Endothelial cell of umbilical vein (primary cell): ENCODE data around the gene MEIS3. TPM values are rescaled to one million over a fixed set of nuclear protein-coding genes. Genes with fewer than 3 reads are reported as not detected.

Experiments used
- BruUV-seq: library from RNA; stranded (reverse); fragments of 400-500 nt; replicated peaks from 2 replicates; lab custom pipeline; 2021; lab: Mats Ljungman, UMichigan
- CTCF ChIA-PET: fragments of 300-600, 350-600 bp; sonication (Branson Sonifier 250); formaldehyde crosslinking; loops from one replicate; lab custom pipeline; 2021; ENCODE audit warnings: antibody characterized with exemption, inconsistent platforms; lab: Charles Lee
- POLR2A ChIA-PET: fragments of 300-600, 350-600 bp; sonication (Branson Sonifier 250); formaldehyde crosslinking; loops from one replicate; lab custom pipeline; 2021; ENCODE audit warnings: antibody characterized with exemption, inconsistent platforms; lab: Charles Lee
- DNase-seq: peaks from one replicate; pipeline ENCODE4 v3.0.0-alpha.2; 2011; ENCODE audit warnings: low read depth, low spot score
- FAIRE-seq: peaks from 2 replicates; lab custom pipeline; 2011; peaks lifted over from hg19 to GRCh38; lab: Jason Lieb, UNC
- H2AFZ ChIP-seq: 2 replicates; pipeline ENCODE4 v1.6.0; 2012; ENCODE audit warnings: low read depth, low read length, control low read depth, inconsistent platforms
- H3K27ac ChIP-seq: 2 replicates; pipeline ENCODE4 v1.5.1; 2011; ENCODE audit warnings: low read depth, mild to moderate bottlenecking, control low read depth, low read length, moderate library complexity; ENCODE audit not compliant: insufficient read depth
- H3K27me3 ChIP-seq, 2 experiments: 2 replicates each; pipeline versions ENCODE4 v1.6.0 to v1.6.1; 2011; ENCODE audit warnings: low read length in 2 of 2, mixed read lengths in 1 of 2; ENCODE audit not compliant: control insufficient read depth in 2 of 2, insufficient read depth in 2 of 2
- H3K36me3 ChIP-seq, 2 experiments: 2 replicates in 1 of 2; 3 replicates in 1 of 2; pipeline ENCODE4 v1.5.1; 2011; ENCODE audit warnings: low read length in 2 of 2, mild to moderate bottlenecking in 1 of 2, moderate library complexity in 1 of 2; ENCODE audit not compliant: control insufficient read depth in 2 of 2, insufficient read depth in 2 of 2; ENCODE audit errors: extremely low read depth in 1 of 2
- H3K4me1 ChIP-seq: 3 replicates; pipeline ENCODE4 v1.5.1; 2011; ENCODE audit warnings: mild to moderate bottlenecking, low read length; ENCODE audit not compliant: control insufficient read depth, insufficient read depth; ENCODE audit errors: extremely low read depth
- H3K4me2 ChIP-seq: 2 replicates; pipeline ENCODE4 v1.6.1; 2011; ENCODE audit warnings: low read length, control low read depth, mixed read lengths; ENCODE audit not compliant: insufficient read depth
- H3K4me3 ChIP-seq, 3 experiments: fragments of 200-600 bp in 1 of 3; sonication (generic), shearing (Covaris generic) in 1 of 3; replicated peaks in 1 of 3; 2 replicates each; pipeline ENCODE4 v1.5.1; 2011 to 2016; ENCODE audit warnings: control low read depth in 3 of 3, low read length in 3 of 3, mild to moderate bottlenecking in 2 of 3, inconsistent platforms in 1 of 3, low read depth in 1 of 3, moderate library complexity in 1 of 3; ENCODE audit not compliant: insufficient read depth in 1 of 3
- H3K79me2 ChIP-seq: 2 replicates; pipeline ENCODE4 v1.6.0; 2012; ENCODE audit warnings: low read length, inconsistent platforms; ENCODE audit not compliant: control insufficient read depth, insufficient read depth
- H3K9ac ChIP-seq: replicated peaks from 2 replicates; pipeline ENCODE3; 2011; ENCODE audit warnings: low read length, control low read depth; ENCODE audit not compliant: insufficient read depth; ENCODE audit errors: extremely low read depth
- H3K9me1 ChIP-seq: replicated peaks from 3 replicates; pipeline ENCODE4 v1.6.0; 2011; ENCODE audit warnings: mild to moderate bottlenecking, low read length; ENCODE audit not compliant: control insufficient read depth, insufficient read depth; ENCODE audit errors: extremely low read depth
- H3K9me3 ChIP-seq: replicated peaks from 2 replicates; pipeline ENCODE4 v1.5.1; 2012; ENCODE audit warnings: low read length, inconsistent platforms; ENCODE audit not compliant: control insufficient read depth, insufficient read depth
- H4K20me1 ChIP-seq: replicated peaks from 2 replicates; pipeline ENCODE3; 2011; ENCODE audit warnings: mild to moderate bottlenecking, low read length; ENCODE audit not compliant: control insufficient read depth, insufficient read depth; ENCODE audit errors: extremely low read depth
- EZH2 ChIP-seq: IDR thresholded peaks from 2 replicates; pipeline ENCODE4 v1.6.1; 2012; ENCODE audit warnings: borderline replicate concordance, low read depth, mild to moderate bottlenecking, moderate library complexity, low read length, inconsistent platforms; ENCODE audit not compliant: severe bottlenecking
- FOS ChIP-seq: IDR thresholded peaks from 2 replicates; pipeline ENCODE4 v1.6.1; 2011; ENCODE audit warnings: mild to moderate bottlenecking, low read length, moderate library complexity, borderline replicate concordance; ENCODE audit not compliant: insufficient read depth
- GATA2 ChIP-seq: IDR thresholded peaks from 2 replicates; pipeline ENCODE4 v1.7.0; 2011; ENCODE audit warnings: low read depth, mild to moderate bottlenecking, moderate library complexity, mixed read lengths, low read length; ENCODE audit not compliant: insufficient read length, insufficient read depth
- JUN ChIP-seq: IDR thresholded peaks from 2 replicates; pipeline ENCODE4 v1.6.1; 2011; ENCODE audit warnings: borderline replicate concordance, low read depth; ENCODE audit not compliant: insufficient read length, insufficient read depth
- MYC ChIP-seq: IDR thresholded peaks from one replicate; pipeline ENCODE4 v1.6.1; 2011; ENCODE audit warnings: mild to moderate bottlenecking, low read depth, low read length
- POLR2A ChIP-seq: IDR thresholded peaks from 2 replicates; pipeline ENCODE4 v1.6.1; 2012; ENCODE audit warnings: low read depth, mild to moderate bottlenecking, control low read depth, low read length
- POLR2AphosphoS5 ChIP-seq: IDR thresholded peaks from 2 replicates; pipeline ENCODE4 v1.6.1; 2012; ENCODE audit warnings: low read depth, mild to moderate bottlenecking, control low read depth, low read length, moderate library complexity; ENCODE audit not compliant: insufficient read depth
- dilution Hi-C: fragments of 300-500 bp; cut with MboI; formaldehyde crosslinking; loops from one replicate; pipeline ENCODE4 v1.15.0; 2019; ENCODE audit warnings: low sequenced_read_pairs; ENCODE audit not compliant: extremely low pct_ligation_motif_present
- intact Hi-C: fragments of 100-400 bp; cut with micrococcal nuclease; formaldehyde crosslinking; loops from one replicate; pipeline ENCODE4 v1.10.0; 2022
- polyA plus RNA-seq, 4 experiments: library from polyadenylated mRNA; depleted of rRNA in 3 of 4; stranded (reverse) in 3 of 4; unstranded in 1 of 4; fragments of >200 nt; gene quantifications; 2 replicates each; pipeline versions ENCODE4 v1.2.1 to v1.2.3, GENCODE V29; 2011 to 2012; ENCODE audit warnings: missing spikeins in 1 of 4
- total RNA-seq: library from RNA; stranded (reverse); gene quantifications from 2 replicates; pipeline ENCODE4 v1.2.3, GENCODE V29; 2021
- TF ChIP-seq, protein P1 (sequence below), 2 donors: IDR thresholded peaks; 1 replicate in 1 of 2; 2 replicates in 1 of 2; pipeline ENCODE4 v1.5.1; 2011; ENCODE audit warnings: low read length in 2 of 2, mild to moderate bottlenecking in 2 of 2, moderate library complexity in 2 of 2, control low read depth in 1 of 2, inconsistent platforms in 1 of 2, low read depth in 1 of 2; ENCODE audit not compliant: insufficient read depth in 1 of 2; ENCODE audit errors: extremely low read depth in 1 of 2
- TF ChIP-seq, protein P2 (sequence below): IDR thresholded peaks from 2 replicates; pipeline ENCODE4 v1.6.1; 2011; ENCODE audit not compliant: insufficient read depth, insufficient read length

Gene MEIS3
- total and polyA plus RNA-seq, 2 donors (not counting 3 experiments of a cell fraction or from before 2014, with no cell fraction given): 0.42 TPM; not detected in 1

DNA sequence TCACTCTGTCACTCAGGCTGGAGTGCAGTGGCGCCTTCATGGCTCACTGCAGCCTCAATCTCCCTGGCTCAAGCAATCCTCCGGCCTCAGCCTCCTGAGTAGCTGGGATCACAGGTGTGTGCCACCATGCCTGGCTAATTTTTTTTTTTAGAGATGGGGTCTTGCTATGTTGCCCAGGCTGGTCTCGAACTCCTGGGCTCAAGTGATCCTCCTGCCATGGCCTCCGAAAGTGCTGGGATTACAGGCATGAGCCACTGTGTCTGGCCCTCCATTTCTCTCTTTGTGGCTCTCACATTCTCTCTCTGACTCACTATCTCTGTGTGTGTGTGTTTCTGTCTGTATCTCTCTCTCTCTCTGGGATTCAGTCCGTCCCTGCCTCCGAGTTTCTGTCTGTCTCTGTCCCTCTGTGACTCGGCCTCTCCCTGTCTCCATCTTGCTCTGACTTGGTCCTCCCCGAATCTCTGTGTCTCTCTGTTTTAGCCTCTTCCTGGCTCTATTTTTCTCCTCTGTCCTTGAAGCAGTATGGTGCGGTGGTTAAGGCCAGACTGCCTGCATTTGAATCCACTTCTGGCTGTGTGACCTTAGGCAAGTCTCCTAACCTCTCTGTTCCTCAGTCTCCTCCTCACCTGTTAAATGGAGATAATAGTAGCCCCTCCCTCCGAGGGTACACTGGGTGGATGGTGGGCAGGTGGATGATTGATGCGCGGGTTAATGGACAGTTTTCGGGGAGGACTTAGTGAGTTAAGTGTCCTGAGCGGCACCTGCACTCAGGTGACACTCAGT is 11.0 kb downstream of the MEIS3 start:
- Histone ChIP-seq H3K36me3 (no peaks in the 10 kb centered on the region), H3K4me1 (no peaks in the 10 kb centered on the region), H3K9me3 (no peaks in the 10 kb centered on the region), H3K9me1 (no peaks in the 10 kb centered on the region), H2AFZ (no peak overlapping the region), H3K27me3 (peaks cover 0 to 6% of the 10 kb centered on the region in 2 experiments), H3K79me2 (no peaks in the 10 kb centered on the region), H3K9ac (no peak overlapping the region), H3K4me3 (no peak overlapping the region), H3K27ac (no peak overlapping the region), H3K4me2 (no peak overlapping the region), H4K20me1 (no peaks in the 10 kb centered on the region)
- ChIA-PET POLR2A (no interaction called here), CTCF (no interaction called here)
- BruUV-seq: no TSS peak
- dilution Hi-C loops (no loop called here), intact Hi-C loops (no loop called here)
- DNase-seq (no peak), FAIRE-seq (no peak)
- TF ChIP-seq, protein P1, sequence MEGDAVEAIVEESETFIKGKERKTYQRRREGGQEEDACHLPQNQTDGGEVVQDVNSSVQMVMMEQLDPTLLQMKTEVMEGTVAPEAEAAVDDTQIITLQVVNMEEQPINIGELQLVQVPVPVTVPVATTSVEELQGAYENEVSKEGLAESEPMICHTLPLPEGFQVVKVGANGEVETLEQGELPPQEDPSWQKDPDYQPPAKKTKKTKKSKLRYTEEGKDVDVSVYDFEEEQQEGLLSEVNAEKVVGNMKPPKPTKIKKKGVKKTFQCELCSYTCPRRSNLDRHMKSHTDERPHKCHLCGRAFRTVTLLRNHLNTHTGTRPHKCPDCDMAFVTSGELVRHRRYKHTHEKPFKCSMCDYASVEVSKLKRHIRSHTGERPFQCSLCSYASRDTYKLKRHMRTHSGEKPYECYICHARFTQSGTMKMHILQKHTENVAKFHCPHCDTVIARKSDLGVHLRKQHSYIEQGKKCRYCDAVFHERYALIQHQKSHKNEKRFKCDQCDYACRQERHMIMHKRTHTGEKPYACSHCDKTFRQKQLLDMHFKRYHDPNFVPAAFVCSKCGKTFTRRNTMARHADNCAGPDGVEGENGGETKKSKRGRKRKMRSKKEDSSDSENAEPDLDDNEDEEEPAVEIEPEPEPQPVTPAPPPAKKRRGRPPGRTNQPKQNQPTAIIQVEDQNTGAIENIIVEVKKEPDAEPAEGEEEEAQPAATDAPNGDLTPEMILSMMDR (IDR thresholded peaks at IDR 0.05; ENCODE audit: extremely low read depth in 1 of 2, insufficient read depth in 1 of 2, low read depth in 1 of 2, low read length in 2 of 2): no peak
- TF ChIP-seq POLR2AphosphoS5 (no peak), GATA2 (no peak), POLR2A (no peak), JUN (no peak), EZH2 (no peak), FOS (no peak), MYC (no peak)
- TF ChIP-seq, protein P2, sequence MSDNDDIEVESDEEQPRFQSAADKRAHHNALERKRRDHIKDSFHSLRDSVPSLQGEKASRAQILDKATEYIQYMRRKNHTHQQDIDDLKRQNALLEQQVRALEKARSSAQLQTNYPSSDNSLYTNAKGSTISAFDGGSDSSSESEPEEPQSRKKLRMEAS: no peak
